ENCODE data around the gene C14orf93. TPM values are rescaled to one million over a fixed set of nuclear protein-coding genes. Genes with fewer than 3 reads are reported as not detected.
"Not testable (repeated sequence)": the region's sequence is repeated elsewhere in the genome, so short reads cannot be mapped to it uniquely, and the experiment has no call there.

C14orf93 gene
- total and polyA plus RNA-seq, 4 donors: 3.8 to 13.4 (median 9.8) TPM

GRCh38 chr14:23008831-23009230 lies 1.1 kb downstream of the C14orf93 start:
- peak in 1 of 6 donors; percentile 82 for DNase-seq (ENCODE audit: low read depth in 4 of 6, low spot score in 6 of 6)
- no peak overlapping the region for H3K4me3 ChIP-seq (ENCODE audit: low read depth, low read length)
- 40% methylated on average over 2 of the region's 3 CpGs for WGBS (ENCODE audit: insufficient coverage)
- no peaks in the 10 kb centered on the region for H3K9me3 ChIP-seq (ENCODE audit: control insufficient read depth, insufficient read depth, low read length)
- peak overlapping the region; percentile 15 for H3K27ac ChIP-seq (ENCODE audit: low read depth, low read length)
- H3K36me3 ChIP-seq (ENCODE audit: control insufficient read depth, insufficient read depth, low read length): no peaks in the 10 kb centered on the region
- H3K4me1 ChIP-seq (ENCODE audit: control insufficient read depth, insufficient read depth, low read length): peaks cover 13% of the 10 kb centered on the region
- H3K27me3 ChIP-seq (ENCODE audit: control insufficient read depth, insufficient read depth, low read length): no peaks in the 10 kb centered on the region

- Histone ChIP-seq H3K9me3 (ENCODE audit: control insufficient read depth, insufficient read depth, low read length) (no peaks in the 10 kb centered on the region), H3K4me3 (ENCODE audit: low read depth, low read length) (peak overlapping the region; percentile 85), H3K36me3 (ENCODE audit: control insufficient read depth, insufficient read depth, low read length) (no peaks in the 10 kb centered on the region), H3K27ac (ENCODE audit: low read depth, low read length) (peak overlapping the region; percentile 97), H3K27me3 (ENCODE audit: control insufficient read depth, insufficient read depth, low read length) (no peaks in the 10 kb centered on the region), H3K4me1 (ENCODE audit: control insufficient read depth, insufficient read depth, low read length) (peaks cover 13% of the 10 kb centered on the region)
- WGBS (ENCODE audit: insufficient coverage): under 1% methylated on average over 61 of the region's 62 CpGs
- peak; percentile 92 to 100 (median 98) for DNase-seq (ENCODE audit: low read depth in 4 of 6, low spot score in 6 of 6)
These were observed 3.2 kb downstream of the C14orf93 start for GRCh38 chr14:23006544-23007419.

GRCh38 chr14:23006188-23006534 lies 3.8 kb downstream of the C14orf93 start:
- Histone ChIP-seq H3K4me3 (ENCODE audit: low read depth, low read length) (peak overlapping the region; percentile 85), H3K27ac (ENCODE audit: low read depth, low read length) (peak overlapping the region; percentile 97), H3K9me3 (ENCODE audit: control insufficient read depth, insufficient read depth, low read length) (no peaks in the 10 kb centered on the region), H3K4me1 (ENCODE audit: control insufficient read depth, insufficient read depth, low read length) (peaks cover 13% of the 10 kb centered on the region), H3K27me3 (ENCODE audit: control insufficient read depth, insufficient read depth, low read length) (no peaks in the 10 kb centered on the region), H3K36me3 (ENCODE audit: control insufficient read depth, insufficient read depth, low read length) (no peaks in the 10 kb centered on the region)
- DNase-seq (ENCODE audit: low read depth in 4 of 6, low spot score in 6 of 6): no peak
- no CpG with 5 or more reads among the region's 5 CpGs for WGBS (ENCODE audit: insufficient coverage)

GRCh38 chr14:23005451-23006187 lies 4.3 kb downstream of the C14orf93 start:
- Histone ChIP-seq H3K4me1 (ENCODE audit: control insufficient read depth, insufficient read depth, low read length) (peaks cover 13% of the 10 kb centered on the region), H3K36me3 (ENCODE audit: control insufficient read depth, insufficient read depth, low read length) (no peaks in the 10 kb centered on the region), H3K4me3 (ENCODE audit: low read depth, low read length) (no peak overlapping the region), H3K9me3 (ENCODE audit: control insufficient read depth, insufficient read depth, low read length) (no peaks in the 10 kb centered on the region), H3K27me3 (ENCODE audit: control insufficient read depth, insufficient read depth, low read length) (no peaks in the 10 kb centered on the region), H3K27ac (ENCODE audit: low read depth, low read length) (no peak overlapping the region)
- 79% methylated on average over 2 of the region's 3 CpGs for WGBS (ENCODE audit: insufficient coverage)
- no peak for DNase-seq (ENCODE audit: low read depth in 4 of 6, low spot score in 6 of 6)

- not testable (repeated sequence) for H3K9me3 ChIP-seq (ENCODE audit: control insufficient read depth, insufficient read depth, low read length); H3K4me3 ChIP-seq (ENCODE audit: low read depth, low read length); H3K27me3 ChIP-seq (ENCODE audit: control insufficient read depth, insufficient read depth, low read length); H3K36me3 ChIP-seq (ENCODE audit: control insufficient read depth, insufficient read depth, low read length); H3K27ac ChIP-seq (ENCODE audit: low read depth, low read length); DNase-seq (ENCODE audit: low read depth in 4 of 6, low spot score in 6 of 6)
- WGBS (ENCODE audit: insufficient coverage): 100% methylated on average over 3 of the region's 4 CpGs
- H3K4me1 ChIP-seq (ENCODE audit: control insufficient read depth, insufficient read depth, low read length): peaks cover 13% of the 10 kb centered on the region
These were observed 5.7 kb downstream of the C14orf93 start for GRCh38 chr14:23004274-23004673.

- H3K4me1 ChIP-seq (ENCODE audit: control insufficient read depth, insufficient read depth, low read length): peaks cover 23% of the 10 kb centered on the region
- H3K9me3 ChIP-seq (ENCODE audit: control insufficient read depth, insufficient read depth, low read length): no peaks in the 10 kb centered on the region
- H3K4me3 ChIP-seq (ENCODE audit: low read depth, low read length): no peak overlapping the region
- DNase-seq (ENCODE audit: low read depth in 4 of 6, low spot score in 6 of 6): no peak
- WGBS (ENCODE audit: insufficient coverage): no CpG with 5 or more reads among the region's 3 CpGs
- no peak overlapping the region for H3K27ac ChIP-seq (ENCODE audit: low read depth, low read length)
- no peaks in the 10 kb centered on the region for H3K27me3 ChIP-seq (ENCODE audit: control insufficient read depth, insufficient read depth, low read length)
- H3K36me3 ChIP-seq (ENCODE audit: control insufficient read depth, insufficient read depth, low read length): peaks cover 9% of the 10 kb centered on the region
These were observed 7.4 kb downstream of the C14orf93 start for GRCh38 chr14:23002592-23002991.

- Histone ChIP-seq H3K36me3 (ENCODE audit: control insufficient read depth, insufficient read depth, low read length) (peaks cover 9% of the 10 kb centered on the region), H3K27me3 (ENCODE audit: control insufficient read depth, insufficient read depth, low read length) (no peaks in the 10 kb centered on the region), H3K4me3 (ENCODE audit: low read depth, low read length) (no peak overlapping the region), H3K27ac (ENCODE audit: low read depth, low read length) (no peak overlapping the region), H3K9me3 (ENCODE audit: control insufficient read depth, insufficient read depth, low read length) (no peaks in the 10 kb centered on the region), H3K4me1 (ENCODE audit: control insufficient read depth, insufficient read depth, low read length) (peaks cover 17% of the 10 kb centered on the region)
- WGBS (ENCODE audit: insufficient coverage): 76% methylated on average over 2 of the region's 2 CpGs
- no peak for DNase-seq (ENCODE audit: low read depth in 4 of 6, low spot score in 6 of 6)
These were observed 9.1 kb downstream of the C14orf93 start for GRCh38 chr14:23000860-23001259.

GRCh38 chr14:22998329-22999012 lies 11.5 kb downstream of the C14orf93 start:
- H3K4me3 ChIP-seq (ENCODE audit: low read depth, low read length): no peak overlapping the region
- WGBS (ENCODE audit: insufficient coverage): 63% methylated on average over 12 of the region's 16 CpGs
- H3K27me3 ChIP-seq (ENCODE audit: control insufficient read depth, insufficient read depth, low read length): no peaks in the 10 kb centered on the region
- no peaks in the 10 kb centered on the region for H3K9me3 ChIP-seq (ENCODE audit: control insufficient read depth, insufficient read depth, low read length)
- peak overlapping the region; percentile 33 for H3K27ac ChIP-seq (ENCODE audit: low read depth, low read length)
- DNase-seq (ENCODE audit: low read depth in 4 of 6, low spot score in 6 of 6): peak in 1 of 6 donors; percentile 24
- peaks cover 9% of the 10 kb centered on the region for H3K36me3 ChIP-seq (ENCODE audit: control insufficient read depth, insufficient read depth, low read length)
- peaks cover 20% of the 10 kb centered on the region for H3K4me1 ChIP-seq (ENCODE audit: control insufficient read depth, insufficient read depth, low read length)

GRCh38 chr14:22997676-22998323 lies 12.1 kb downstream of the C14orf93 start:
- H3K9me3 ChIP-seq (ENCODE audit: control insufficient read depth, insufficient read depth, low read length): no peaks in the 10 kb centered on the region
- peak in 2 of 6 donors; percentile 83 to 86 for DNase-seq (ENCODE audit: low read depth in 4 of 6, low spot score in 6 of 6)
- H3K4me1 ChIP-seq (ENCODE audit: control insufficient read depth, insufficient read depth, low read length): peaks cover 20% of the 10 kb centered on the region
- 72% methylated on average over 2 of the region's 9 CpGs for WGBS (ENCODE audit: insufficient coverage)
- no peak overlapping the region for H3K4me3 ChIP-seq (ENCODE audit: low read depth, low read length)
- peak overlapping the region; percentile 33 for H3K27ac ChIP-seq (ENCODE audit: low read depth, low read length)
- H3K27me3 ChIP-seq (ENCODE audit: control insufficient read depth, insufficient read depth, low read length): no peaks in the 10 kb centered on the region
- peaks cover 9% of the 10 kb centered on the region for H3K36me3 ChIP-seq (ENCODE audit: control insufficient read depth, insufficient read depth, low read length)

Measured in spinal cord (tissue), 10 donors.